HG02885 (cell line): Measurements from ENCODE around the gene NRN1L.
A peak's percentile ranks its signal among the peaks of the same experiment; 100 is the strongest.
"Not testable (repeated sequence)": the region's sequence is repeated elsewhere in the genome, so short reads cannot be mapped to it uniquely, and the experiment has no call there.

Experiments used
- ATAC-seq: cut with Tn5 transposase; IDR thresholded peaks from one replicate; pipeline ENCODE4 v1.9.1; 2021; ENCODE audit warnings: mild to moderate bottlenecking; ENCODE audit not compliant: unreplicated experiment, poor library complexity

The NRN1L gene

DNA sequence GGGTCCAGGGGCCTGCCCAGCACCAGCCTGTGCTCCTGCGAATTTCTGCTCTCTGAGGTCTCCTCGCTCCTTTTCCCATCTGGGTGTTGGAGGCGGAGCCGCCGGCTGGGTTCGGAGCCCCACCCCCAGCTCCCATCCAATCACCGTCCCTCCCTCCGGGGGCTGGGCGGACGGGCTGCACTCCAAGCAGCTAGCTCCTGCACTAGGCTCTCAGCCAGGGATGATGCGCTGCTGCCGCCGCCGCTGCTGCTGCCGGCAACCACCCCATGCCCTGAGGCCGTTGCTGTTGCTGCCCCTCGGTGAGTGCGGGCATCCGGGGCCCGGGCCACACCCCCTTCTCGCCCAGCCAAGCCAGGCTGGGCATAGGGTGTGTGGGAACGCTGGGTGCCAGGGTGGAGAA, at the start of gene NRN1L:
Gene NRN1L, plus strand, starts transcription at position 202 of the 400 bp plus-strand sequence. Its CDS starts 19 bp downstream, at position 221.
- ATAC-seq, result no peak

DNA sequence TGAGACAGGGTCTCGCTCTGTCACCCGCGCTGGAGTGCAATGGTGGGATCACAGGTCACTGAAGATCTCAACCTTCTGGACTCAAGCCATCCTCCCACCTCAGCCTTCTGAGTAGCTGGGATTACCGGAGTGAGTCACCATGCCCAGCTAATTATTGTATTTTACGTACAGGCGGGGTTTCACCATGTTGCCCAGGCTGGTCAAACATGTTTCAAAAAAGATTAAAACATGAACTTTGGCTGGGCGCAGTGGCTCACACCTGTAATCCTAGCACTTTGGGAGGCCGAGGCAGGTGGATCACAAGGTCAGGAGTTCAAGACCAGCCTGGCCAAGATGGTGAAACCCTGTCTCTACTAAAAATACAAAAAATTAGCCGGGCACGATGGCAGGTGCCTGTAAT, 47.5 kb upstream of the NRN1L start:
- ATAC-seq, result not testable (repeated sequence)

DNA sequence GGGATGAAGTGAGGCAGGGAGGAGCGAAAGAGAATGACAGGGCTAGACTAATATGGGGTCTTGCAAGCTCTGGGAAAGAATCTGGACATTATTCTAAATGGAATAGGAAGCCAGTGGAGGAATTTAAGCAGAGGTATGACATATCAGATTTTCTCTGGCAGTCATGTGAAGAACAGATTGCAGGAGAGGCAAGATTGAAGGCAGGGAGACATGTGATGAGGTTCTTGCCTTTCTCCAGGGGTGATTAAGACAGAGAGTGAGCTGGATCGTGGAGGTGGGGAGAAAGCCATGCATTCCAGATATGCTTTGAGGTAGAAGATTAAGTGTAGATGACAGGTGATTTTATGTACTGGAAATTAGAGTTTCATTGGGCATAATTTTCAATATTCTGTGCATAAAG, 46.9 kb upstream of the NRN1L start:
- ATAC-seq, result no peak

DNA sequence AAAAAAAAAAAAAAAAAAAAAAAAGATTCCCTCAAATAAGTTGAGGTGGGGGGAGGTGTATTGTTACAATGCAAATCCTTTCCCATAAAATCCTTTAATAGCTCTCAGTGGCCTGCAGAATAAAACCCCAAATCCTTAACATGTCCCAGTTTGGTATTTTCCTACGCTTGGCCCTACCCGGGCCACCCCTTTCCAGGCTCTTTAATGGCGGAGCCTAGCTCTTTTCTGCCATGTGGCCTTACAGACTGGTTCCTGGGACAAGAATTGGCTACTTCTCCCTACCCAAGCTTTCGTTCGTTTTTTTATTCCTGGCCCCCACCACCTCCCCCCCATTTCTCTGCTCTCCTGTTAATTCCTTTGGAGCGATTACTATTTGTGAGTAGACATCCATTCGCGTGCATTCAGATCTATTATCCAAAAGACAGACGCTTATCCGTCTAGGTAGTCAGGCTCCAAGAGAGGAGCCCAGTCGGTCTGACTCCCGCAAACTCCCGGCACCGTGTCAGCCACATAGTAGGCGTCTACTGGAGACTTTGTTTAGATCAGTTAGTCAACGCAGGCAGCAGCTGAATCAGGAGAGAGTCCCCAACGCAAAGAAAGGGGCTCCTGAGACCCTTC, 43.4 kb upstream of the NRN1L start:
- no peak for ATAC-seq

DNA sequence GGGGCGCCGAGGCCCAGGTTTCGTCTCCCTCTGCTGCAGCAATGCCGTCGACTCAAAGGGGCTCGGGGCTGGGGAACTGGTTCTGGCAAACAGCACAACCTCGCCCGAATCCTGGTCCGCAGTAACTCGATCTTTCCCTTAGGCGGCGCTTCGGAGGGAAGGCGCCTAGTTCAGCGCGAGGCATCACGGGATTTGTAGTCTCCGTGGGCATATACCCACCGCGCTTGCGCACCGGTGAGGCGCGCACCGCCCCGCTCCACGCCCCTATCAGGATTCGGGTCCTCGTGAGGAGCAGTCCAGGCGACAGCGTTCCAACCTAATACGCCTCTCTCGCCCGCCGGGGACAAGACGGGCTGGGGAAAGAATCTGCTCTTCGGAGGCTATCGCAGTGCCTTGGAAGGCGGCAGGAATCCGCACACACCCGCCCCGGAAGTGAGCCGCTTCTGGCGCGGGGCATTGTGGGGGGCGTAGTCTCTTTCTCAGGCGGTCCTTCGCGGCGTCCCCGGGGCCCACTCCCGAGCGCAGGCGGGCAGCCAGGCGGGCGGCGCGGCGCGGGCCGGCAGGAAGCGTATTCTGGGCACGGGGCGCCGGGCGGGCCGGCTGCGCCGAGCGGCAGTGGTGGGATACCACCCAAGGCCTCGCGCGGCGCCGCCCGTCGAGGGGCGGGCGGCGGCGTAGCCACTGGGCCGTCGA, 42.7 kb upstream of the NRN1L start, which contains the start of gene THAP11:
Gene THAP11, plus strand, starts transcription at position 505 of the 693 bp plus-strand sequence. CDS start 235 bp downstream, outside the sequence.
- peak; percentile 62 for ATAC-seq

DNA sequence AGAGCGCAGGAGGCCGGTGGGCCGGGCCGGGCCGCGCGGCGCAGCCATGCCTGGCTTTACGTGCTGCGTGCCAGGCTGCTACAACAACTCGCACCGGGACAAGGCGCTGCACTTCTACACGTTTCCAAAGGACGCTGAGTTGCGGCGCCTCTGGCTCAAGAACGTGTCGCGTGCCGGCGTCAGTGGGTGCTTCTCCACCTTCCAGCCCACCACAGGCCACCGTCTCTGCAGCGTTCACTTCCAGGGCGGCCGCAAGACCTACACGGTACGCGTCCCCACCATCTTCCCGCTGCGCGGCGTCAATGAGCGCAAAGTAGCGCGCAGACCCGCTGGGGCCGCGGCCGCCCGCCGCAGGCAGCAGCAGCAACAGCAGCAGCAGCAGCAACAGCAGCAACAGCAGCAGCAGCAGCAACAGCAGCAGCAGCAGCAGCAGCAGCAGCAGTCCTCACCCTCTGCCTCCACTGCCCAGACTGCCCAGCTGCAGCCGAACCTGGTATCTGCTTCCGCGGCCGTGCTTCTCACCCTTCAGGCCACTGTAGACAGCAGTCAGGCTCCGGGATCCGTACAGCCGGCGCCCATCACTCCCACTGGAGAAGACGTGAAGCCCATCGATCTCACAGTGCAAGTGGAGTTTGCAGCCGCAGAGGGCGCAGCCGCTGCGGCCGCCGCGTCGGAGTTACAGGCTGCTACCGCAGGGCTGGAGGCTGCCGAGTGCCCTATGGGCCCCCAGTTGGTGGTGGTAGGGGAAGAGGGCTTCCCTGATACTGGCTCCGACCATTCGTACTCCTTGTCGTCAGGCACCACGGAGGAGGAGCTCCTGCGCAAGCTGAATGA, 42.0 kb upstream of the NRN1L start:
- ATAC-seq, result peak; percentile 13

DNA sequence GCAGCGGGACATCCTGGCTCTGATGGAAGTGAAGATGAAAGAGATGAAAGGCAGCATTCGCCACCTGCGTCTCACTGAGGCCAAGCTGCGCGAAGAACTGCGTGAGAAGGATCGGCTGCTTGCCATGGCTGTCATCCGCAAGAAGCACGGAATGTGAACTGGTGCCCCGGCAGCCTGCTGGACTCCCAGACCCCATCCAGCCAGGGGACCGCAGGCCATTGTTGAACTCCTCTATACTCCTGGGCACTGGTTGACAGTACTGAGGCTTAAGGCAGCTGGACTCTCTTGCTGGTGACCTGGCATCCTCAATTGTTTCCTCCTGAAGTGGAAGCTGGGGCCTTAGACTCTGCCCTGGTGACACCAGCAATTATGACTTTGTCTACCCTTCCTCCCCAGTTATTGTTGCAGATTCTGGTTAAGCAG, 41.3 kb upstream of the NRN1L start:
- no peak for ATAC-seq

DNA sequence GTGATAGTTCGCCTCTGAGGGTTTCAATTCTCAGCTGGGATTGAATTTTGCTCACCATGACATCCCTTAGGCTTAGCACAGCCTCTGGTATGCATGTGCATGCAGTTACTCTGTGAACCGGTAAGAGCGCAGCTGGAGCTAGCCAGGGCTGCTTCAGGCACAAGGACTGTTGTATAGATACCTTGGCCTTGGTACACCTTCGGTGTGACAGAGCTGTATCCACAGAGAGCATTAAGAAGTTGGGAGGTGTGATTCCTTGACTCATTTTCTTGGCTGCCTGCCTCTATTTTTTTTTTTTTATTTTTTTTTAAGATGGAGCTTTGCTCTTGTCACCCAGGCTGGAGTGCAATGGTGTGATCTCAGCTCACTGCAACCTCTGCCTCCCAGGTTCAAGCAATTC, 40.2 kb upstream of the NRN1L start:
- no peak for ATAC-seq

DNA sequence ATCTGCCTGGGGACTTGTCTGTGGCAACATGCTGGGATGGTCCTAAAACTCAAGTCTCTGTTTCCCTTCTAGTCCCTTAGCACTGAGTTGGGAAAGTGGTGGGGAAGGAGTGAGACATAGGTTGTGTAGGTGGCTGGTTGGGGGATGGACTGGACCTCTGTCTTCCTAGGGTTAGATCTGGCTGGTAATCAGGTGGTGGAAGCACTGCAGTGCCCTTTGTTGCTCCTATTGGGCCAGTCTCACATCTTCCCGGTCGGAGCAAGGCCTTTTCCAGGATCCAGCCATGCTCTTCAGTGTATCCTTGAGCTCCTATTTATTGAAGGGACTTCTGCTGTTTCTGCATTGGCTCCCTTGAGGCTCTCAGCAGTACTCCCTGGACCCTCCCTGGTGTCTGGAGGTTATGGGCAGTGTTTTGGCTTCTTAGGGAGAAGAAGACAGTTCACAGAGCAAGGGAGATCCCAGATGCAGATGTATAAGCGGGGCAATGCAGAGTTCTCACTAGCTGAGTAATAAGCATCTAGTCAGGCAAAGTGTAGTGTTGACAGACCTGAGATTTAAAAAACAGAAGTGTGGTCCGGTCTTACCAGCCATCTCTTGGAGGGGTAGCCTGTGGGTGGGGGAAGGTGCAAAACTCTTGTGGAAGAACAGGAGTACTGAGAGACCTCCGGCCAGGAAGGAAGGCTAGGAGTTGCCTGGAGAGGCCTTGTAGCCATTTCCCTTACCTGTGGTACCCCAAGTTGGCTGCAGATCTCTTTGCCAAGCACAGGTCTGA, 39.2 kb upstream of the NRN1L start:
- ATAC-seq, result no peak

DNA sequence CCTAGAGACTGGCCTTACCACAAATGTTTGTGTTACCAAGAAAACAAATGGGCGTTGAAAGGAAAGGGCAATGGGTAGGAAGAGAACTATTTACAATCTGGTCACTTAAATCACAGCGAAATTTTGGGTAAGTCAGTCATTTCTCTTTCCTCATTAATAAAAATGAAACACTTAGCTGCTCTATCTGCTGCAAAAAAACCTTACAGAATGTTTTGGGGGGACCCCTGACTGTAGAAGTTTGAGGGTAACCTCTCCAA, 38.7 kb upstream of the NRN1L start:
- ATAC-seq, result no peak

DNA sequence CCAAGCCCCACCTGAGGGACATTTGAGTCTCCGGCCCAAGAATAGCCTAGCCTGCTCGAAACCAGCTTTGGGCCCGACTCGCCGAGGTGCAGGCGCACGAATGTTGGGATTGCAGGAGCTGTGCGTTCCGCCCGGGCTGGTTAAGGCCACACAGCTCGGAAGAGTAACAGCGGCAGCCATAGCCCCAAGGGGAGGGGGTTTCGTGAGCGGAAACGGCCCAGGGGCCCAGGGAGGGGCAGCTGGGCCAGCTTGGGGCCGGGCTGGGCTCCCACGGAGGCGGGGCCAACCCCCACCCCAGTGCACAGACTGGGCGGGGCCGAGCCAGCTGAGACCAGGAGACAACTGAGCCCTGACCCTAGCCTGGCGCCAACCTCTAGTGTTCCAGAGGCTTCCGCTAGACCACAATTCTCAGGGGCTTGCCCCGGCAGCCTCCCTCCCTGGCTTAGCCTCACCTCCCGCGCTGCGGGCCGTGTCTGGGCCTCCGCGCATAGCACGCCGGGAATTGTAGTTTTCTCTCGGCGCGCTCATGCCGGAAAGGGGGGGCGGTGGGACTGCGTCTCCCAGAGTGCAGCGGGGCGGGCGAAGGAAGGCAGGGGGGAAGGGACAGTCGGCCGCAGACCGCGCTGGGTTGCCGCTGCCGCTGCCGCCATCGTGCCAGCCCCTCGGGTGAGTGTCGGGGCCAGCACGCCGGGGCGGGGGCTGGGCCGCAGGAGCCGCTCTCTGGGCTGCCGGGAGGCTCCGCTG, 38.2 kb upstream of the NRN1L start, which contains the start of gene NUTF2:
Gene NUTF2, plus strand, starts transcription at position 614 of the 744 bp plus-strand sequence. CDS start 18,198 bp downstream, outside the sequence.
- peak; percentile 63 for ATAC-seq

DNA sequence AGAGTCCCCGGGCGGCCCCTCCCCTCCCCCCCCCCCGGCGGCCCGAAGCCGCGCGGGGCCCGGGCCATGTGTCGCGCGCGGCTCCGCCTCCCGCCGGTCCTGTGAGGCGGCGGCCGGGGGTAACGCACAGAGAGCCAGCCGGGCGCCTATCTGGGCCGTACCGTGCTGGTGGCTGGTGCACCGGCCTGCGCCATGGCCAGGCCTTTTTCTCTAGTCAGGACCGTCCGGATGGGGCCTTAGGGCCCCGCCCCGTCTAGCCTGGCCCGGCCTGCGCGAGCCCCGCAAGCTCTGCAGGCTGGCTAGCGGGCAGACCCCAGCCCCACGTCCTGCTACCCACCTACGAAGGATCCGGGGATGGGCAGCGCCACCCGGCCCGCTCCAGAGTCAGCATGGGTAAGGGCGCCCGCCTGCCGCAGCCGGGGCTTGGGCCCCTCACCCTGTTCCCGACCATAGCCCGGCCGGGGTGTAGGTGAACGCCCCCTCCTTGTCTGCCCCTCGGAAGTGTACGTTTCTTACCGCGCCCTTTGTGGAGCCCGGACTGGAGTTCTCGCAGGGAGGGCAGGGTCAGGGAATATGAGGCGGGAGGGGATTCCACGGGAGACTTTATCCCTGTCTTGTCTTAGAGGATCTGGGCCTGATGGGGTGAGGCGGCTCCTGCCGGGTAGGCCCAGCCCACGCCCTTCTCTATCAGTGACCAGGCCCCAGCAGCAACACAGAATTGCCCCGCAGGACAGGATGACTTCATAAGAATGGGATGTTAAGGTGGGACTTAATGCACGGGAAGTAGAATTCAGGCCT, 37.4 kb upstream of the NRN1L start, which contains the start of gene CENPT:
Gene CENPT, minus strand, starts transcription at position 630 of the 798 bp plus-strand sequence. CDS start 13,834 bp downstream, outside the sequence.
- ATAC-seq, result peak; percentile 38

DNA sequence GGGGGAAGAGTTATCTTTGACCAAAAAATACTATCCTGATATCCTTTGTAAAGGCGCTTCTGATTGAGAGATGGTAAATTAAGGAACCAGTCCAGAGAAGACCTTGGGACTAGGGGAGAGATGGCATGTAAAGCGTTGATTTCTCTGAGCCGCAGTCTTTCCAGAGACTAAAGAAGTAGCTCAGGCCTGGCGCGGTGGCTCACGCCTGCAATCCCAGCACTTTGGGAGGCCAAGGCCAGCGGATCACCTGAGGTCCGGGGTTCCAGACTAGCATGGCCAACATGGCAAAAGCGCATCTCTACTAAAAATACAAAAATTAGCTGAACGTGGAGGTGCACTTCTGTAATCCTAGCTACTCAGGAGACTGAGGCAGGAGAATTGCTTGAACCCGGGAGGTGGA, 36.6 kb upstream of the NRN1L start:
- ATAC-seq, result no peak

DNA sequence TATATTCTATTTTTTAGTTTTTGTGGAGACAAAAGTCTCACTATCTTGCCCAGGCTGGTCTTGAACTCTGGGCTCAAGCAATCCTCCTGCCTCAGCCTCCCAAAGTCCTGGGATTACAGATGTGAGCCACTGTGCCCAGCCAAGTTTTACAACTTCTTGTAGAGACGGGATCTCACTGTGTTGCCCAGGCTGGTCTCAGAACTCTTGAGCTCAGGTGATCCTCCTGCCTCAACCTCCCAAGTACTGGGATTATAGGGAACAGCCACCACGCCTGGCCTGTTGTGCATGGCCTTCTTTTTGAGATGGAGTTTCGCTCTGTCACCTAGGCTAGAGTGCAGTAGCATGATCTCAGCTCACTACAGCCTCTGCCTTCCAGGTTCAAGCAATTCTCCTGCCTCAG, 31.0 kb upstream of the NRN1L start:
- ATAC-seq, result no peak

DNA sequence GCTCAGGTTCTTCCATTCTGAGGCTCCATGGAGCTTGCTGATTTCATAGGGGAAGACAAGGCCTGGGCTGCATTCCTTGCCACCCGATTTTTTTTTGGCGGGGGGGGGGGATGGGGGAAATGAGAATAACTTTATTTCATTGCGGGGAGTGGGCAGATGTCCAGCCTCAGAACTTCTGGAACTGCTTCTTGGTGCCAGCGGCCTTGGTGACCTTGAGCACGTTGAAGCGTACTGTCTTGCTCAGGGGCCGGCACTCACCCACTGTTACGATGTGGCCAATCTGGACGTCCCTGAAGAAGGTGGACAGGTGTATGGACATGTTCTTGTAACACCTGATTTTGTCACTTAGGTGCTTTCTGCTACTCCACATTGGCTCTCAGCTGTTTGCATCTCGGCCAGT, 28.9 kb upstream of the NRN1L start:
- no peak for ATAC-seq

DNA sequence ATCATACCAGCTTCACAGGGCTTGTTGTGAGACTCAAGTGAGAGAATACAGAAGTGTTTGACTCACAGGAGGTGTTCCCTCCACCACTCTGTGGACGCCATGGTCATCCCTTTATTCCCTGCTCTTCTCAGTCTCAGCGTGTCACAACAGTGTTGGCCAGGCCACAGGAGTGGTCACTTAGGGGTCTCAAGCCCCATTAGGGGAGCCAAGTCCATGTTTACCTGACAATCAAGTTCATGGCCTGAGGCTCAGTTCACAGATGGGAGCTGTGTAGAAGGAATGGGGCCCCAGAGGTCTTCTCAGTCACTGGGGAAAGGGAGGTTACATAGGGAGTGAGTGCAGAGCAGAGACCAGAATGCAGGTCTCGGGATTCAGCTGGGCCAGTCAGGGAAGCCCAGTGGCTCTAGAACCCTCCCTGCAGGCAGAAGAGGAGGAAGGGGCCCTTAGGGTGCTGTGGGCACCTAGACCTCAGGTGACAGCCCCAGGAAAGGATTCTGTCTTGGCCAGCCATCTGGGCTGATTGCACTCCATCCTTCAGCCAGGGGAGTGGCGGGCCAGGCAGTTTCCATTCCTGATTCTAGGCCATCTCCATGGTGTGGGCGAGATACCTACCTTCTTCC, 27.6 kb upstream of the NRN1L start:
- ATAC-seq, result no peak

DNA sequence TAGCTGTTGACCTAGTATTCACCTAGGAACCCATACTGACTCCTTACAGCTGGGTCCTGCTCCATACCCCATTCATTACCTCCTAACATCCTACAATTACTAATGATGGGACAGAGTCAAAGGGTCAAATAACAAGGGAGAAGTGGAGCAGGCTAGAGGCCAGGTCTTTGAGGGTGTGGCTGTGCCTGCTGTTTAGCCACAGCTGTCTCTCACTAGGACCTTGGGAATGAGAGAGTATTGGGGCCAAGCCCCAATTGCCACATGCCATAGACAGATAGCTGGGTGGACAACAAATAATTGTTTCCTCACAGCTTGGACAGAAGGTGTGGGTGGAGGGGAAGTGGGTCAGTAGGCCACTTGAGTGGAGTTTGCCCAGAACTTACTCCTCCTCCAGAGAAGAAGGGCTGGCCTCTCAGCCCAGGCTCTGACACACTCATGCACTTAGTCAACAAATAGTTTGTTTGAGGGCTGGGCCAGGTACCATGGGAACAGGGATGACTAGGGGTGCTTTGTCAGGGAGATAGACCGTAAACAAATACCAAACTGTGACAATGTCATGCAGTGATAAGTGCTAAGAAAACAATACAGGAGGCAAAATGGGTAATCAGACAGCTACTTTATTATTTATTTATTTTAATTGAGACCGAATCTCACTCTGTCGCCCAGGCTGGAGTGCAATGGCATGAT, 27.0 kb upstream of the NRN1L start:
- ATAC-seq, result no peak

DNA sequence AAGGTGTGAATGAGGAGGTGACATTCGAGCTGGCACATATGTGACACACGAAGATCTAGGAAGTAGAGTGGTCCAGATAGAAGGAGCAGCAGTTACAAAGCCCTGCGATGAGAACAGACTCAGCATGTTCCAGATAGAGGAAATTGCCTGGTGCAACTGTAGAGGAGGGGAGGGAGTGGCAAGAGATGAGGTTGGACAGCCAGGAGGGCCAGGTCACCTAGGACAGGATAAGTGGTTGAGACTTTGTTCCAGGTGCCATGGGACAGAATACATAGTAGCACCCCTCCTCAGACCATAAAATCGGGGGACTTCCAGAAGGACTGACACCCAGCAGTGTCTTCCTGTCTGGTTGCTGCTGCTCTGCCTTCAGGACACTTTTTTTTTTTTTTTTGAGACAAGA, 26.2 kb upstream of the NRN1L start:
- ATAC-seq, result no peak
